Stimulated activated CD4-positive, alpha-beta T cell treated with anti-CD3 and anti-CD28 coated beads, TNF-alpha, amount 100 ng/mL, for 24 hours (primary cell): ENCODE data around the gene ARHGAP26.
"Not testable (repeated sequence)": the region's sequence is repeated elsewhere in the genome, so short reads cannot be mapped to it uniquely, and the experiment has no call there.

Experiments
- DNase-seq, 3 experiments: peaks; one replicate each; pipeline ENCODE4 v3.0.0-alpha.2; 2020; ENCODE audit warnings: low read depth in 3 of 3

ARHGAP26 gene

DNA sequence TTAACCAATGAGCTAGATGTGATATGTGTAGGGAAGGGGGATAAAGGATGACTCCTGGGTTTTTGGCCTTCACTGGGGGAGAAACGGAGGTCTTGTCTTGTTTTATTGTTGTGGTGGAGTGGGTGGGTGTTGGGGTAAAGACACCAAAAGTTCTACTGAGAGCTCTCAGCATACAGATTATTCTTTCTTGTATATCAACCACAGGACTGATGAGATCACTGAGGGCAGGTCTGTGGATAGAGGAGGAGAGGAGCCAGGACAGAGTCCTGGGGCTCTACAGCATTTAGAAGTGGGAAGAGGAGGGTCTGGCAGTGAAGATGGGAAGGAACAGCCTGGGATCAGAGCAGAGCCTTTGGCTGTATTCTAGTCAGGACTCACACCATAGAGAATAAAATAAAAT lies 310.8 kb downstream of the ARHGAP26 start:
- DNase-seq, result no peak

DNA sequence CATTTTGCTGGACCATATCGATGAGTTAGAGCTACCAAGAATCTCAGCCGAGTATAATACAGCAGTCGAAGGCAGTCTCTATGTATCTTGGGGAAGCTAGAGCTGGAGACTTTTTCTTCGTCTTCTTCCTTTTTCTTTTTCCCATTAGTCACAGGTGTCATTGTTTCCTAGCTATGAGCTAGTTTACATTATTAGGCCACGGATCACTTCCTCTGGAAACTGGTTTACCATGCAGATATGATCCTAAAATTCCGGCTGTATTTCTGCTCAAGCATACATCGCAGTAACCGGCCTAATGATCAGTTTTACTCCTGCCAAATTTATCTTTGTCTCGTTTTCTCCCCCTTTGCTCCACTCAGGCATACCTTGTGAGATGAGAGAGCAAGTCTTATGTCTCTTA lies 312.8 kb downstream of the ARHGAP26 start:
- no peak for DNase-seq

DNA sequence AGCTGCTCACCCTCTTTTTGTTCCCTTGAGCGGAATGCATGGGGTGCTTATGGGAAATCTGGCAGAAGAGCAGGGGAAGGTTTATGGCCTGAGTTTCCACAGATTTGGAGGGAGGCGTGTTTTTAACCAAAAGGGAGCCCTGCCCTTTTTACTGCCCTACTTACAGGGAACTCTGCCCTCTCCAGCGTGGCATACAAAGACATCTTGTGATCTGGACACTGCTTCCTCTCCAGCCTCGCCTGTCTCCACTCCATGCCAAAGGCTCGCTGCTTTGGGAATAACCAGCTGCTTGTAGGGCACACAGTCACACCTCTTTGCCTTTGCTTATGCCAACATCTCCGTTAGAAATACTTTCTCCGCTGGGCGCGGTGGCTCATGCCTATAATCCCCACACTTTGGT lies 314.2 kb downstream of the ARHGAP26 start:
- no peak for DNase-seq

DNA sequence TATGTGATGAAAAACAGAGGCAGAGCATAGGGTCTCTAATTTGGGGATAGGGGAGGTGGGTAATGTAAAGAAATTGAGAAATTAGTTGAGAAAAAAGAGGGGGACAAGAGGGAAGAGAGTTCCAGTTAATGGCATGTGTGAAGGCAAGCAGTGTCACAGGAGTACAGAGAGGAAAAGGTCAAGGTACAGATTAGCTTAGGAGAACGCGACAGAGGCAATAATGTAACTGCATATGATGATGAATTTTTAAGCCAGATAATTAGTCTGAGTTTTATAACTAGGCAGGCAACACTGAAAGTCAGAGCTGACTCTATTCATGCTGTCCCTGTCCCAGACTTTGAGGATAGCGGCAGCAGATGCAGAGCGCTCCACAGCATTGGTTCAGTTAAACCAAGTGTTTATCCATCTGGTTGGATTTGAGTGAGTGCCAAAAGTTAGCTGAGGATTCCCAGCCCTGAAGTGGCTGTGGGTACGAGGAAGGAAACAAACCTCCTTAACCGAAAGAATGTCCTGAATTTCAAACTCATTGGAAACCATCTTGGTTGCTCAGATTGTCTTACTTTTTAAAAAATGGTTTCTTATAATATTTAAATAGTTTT lies 315.2 kb downstream of the ARHGAP26 start:
- no peak for DNase-seq

DNA sequence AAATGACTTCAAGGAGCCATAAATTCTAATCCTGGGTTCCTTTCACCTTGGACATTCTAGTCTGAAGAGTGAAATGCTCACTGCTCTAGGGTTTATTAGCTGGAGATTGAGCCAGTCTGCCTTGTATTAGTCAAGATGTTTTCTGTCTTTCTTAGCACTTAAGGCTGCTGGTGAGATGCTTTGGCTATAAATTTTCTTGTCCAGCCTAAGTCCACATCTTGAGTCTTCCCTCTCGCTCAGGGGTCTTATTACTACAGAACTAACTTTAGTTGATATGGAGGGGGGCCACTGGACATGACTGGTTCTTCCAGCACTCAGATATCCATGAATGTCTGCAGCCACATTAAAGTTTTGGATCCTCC lies 316.4 kb downstream of the ARHGAP26 start:
- no peak for DNase-seq

DNA sequence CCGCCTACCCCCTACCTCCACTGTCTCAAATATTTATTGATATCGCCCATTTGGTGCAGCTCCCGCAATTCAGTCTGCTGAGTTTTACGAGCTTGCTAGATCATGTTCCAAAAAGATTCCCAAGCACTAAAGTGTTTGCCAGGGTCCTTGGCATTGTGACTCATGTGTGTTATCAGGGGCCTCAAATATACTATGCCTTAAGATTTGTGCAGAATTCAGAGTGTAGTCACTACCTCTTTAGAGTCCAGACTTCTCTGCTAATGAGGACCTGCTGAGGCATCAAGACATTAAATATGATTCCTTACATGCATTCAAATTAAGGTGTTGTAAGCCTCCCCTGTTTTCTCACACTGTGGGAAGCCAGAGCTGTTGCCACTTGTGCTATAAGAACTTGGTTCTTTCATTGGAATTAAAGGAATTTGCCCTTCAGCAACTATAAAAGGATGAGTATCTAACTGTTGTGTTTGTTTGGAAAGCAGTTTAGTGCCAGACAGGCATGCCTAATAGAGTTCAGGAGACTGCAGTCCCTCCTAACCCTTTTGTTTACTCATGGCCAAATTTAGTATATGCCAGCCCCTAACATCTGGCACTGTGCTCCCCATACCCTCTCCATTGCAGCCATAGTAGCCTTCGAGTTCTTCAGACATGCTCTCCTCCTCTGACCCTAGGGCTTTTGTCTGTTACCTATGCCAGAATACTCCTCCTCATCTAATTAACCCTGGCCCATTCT lies 316.9 kb downstream of the ARHGAP26 start:
- no peak for DNase-seq

DNA sequence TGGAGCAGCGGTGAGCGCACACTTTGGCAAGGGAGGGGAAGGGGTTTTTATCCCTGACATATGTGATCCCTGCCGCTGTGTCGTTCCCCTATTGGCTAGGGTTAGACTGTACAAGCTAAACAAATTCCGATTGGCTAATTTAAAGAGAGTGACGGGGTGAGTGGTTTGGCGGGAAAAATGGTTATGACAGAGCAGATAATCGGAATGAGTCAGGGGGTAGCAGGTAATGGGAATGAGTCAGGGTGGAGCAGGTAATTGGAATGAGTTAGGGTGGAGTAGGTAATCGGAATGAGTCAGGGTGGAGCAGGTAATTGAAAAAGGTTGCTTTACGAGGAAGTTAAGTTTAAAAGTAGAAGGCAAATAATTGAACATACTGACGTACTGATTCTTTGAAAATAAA lies 318.5 kb downstream of the ARHGAP26 start:
- not testable (repeated sequence) for DNase-seq

DNA sequence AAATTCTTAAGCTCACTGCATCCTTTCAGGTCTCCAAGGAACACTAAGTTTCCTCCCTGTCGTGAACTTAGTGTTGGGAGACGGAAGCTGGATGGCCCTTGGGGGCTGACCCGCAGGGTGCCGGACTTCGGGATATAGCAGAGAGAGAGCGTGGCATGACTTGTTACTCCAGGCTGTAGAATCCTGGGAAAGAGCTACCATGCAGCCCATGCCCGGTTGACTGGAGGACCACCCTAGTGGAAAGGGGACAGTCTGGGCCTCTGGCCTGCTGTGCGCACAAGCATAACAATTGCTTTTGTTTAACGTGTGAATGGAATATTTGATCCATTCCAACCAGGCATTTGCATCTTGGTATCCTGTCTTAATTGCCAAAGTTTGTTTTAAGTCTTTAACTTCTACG lies 319.9 kb downstream of the ARHGAP26 start:
- not testable (repeated sequence) for DNase-seq

DNA sequence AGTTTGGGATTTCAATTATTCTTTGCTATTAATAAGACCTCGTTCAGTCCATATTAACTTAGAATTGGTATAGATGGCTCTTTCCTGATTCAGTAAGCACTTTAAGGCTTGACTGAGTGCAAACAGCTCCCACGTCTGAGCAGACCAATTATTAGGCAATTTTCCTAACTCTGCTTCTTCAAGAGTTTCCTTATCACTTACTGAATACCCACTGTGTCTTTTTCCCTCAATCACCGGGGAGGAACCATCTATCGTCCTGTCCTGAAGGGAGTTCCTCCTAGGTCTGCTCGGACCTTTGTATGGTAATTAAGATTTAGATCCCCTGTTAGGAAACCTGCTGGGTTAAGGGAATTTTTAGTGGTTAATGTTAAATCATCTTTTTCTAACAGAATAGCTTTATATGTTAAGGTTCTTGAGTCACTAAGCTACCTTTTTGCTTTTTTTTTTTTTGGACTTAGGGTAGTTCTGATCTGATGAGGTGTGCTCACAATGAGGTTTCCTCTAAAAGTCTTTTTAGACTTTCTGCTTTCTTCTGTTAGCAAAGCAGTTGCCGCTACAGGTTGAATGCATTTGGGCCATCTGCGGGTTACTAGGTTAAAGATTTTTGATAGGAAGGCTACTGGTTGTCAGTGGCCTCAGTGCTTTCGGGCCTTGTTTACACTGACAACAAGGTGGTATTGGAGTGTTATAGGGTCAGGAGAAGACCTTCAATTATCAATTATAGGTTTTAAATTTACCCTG lies 322.7 kb downstream of the ARHGAP26 start:
- DNase-seq, result not testable (repeated sequence)

DNA sequence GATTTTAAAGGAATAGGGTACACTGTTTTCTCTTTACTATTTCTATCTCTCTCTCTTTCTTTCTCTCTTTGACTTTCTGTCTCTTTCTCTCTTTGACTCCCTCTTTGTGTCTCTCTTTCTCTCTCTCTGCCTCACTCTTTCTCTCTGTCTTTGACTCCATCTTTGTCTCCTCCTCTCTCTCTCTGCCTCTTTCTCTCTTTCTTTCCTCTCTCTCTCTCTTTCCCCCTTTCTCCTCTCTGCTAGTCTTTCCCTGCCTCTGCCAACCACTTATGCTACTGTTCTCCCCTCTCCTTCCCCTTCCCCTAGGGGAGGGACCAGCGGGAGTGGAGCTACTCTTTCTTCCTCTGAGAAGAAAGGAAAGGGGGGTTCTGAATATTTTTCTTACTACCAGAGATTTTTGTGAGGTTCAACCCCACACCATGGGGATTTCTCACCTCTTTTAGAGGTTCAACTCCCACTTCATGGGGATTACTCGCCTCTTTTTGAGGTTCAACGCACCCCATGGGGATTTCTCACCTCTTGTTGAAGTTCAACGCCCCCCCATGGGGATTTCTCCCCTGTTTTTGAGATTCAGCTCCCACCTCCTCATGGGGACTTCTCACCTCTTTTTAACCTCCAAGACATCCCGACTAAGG lies 323.4 kb downstream of the ARHGAP26 start:
- no peak for DNase-seq

DNA sequence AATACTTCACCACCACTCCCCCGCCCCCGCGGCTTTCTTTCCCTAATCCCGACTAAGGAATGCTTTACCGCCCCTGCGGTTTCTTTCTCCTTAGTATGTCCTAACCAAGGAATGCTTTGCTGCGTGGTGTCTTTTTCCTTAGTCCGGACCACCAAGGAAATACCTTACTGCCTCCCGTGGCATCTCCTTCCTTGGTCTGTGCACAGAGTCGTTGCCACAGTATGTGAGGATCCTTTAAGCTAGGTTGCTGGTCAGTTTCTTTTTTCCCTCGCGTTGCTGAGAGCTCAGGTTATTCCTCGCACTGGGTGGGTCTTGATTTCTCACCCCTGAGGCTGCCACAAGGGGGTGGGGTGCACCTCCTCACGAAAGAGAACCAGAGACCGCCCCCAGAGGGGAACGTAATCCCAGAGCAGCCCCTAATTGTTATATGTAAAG lies 323.9 kb downstream of the ARHGAP26 start:
- DNase-seq, result no peak

DNA sequence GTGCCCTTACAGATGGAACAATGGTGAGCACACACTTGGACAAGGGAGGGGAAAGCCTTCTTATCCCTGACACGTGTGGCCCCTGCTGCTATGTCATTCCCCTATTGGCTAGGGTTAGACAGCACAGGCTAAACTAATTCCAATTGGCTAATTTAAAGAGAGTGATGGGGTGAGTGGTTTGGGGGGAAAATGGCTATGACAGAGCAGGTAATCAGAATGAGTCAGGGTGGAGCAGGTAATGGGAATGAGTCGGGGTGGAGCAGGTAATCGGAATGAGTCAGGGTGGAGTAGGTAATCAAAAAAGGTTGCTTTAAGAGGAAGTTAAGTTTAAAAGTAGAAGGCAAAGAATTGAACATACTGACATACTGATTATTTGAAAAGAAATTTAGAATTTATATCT lies 324.4 kb downstream of the ARHGAP26 start:
- DNase-seq, result not testable (repeated sequence)

DNA sequence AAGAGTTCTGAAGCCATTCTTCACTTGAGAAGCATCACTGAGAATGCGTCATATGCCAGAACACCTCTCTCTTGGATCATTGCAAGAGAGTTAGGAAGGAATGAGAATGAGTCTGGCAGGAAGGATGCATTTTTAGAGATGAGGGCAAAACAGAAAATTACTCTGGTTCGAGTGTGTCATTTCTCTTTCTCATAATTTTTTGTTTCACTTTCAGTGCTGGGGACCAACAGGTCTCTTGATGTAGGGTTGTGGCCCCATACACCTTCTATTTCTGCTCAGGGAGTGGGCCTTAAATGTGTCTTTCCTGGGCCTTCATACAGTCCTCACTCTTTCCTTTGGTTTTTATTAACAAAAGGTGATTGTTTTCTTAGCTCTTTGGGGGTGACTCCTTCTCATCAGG lies 330.9 kb downstream of the ARHGAP26 start:
- DNase-seq, result no peak

DNA sequence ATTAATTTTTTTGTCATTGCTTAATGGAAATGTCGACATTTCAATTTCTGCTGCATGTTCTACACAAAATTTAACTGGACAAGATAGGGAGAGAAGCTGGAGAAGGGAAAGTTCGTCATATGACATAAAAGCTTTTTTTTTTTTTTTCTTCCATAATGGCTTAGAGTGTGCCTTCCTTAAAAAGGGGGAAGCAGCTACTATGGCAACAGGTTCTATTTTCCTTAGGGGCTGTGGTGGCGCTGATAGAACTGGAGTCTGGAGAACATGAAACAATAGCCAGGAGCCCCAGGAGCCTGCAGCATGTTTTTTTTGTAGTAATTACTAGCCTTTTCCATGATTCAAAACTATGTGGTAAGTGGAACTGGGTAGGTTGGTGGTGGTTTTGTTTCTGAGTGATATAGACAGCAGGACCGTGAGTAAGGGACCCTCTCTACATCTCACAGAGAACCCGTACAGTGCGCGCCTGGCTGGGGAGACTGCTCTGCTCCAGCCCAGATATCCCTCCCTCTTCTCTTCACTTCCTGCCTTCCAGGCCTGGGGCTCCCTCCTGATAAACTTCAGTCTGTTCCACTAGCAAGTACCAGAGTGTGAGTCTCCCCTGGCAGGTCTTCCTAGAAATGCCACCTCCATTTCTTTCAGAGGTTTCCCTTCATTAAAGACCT lies 331.7 kb downstream of the ARHGAP26 start:
- DNase-seq, result peak in 2 of 3 experiments; percentile 16 to 53

DNA sequence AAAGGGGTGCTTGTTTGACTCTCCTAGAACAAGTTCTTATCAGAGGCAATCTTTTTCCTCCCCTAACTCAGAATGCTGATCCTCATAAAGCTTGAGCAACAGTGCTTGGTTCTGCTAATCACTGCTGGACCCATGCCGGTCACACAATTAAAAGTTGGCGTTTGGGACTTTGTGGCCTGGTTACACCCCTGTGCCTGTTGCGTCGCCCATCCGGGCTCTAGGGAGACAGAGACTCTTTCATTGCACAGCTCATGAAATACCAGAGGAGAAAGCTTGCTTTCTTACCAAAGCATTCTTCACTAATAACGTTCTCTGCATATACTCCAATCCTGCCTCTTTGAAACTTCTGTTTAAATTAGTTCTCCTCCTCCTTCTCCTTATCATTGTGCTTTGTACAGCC lies 332.2 kb downstream of the ARHGAP26 start:
- DNase-seq, result no peak

DNA sequence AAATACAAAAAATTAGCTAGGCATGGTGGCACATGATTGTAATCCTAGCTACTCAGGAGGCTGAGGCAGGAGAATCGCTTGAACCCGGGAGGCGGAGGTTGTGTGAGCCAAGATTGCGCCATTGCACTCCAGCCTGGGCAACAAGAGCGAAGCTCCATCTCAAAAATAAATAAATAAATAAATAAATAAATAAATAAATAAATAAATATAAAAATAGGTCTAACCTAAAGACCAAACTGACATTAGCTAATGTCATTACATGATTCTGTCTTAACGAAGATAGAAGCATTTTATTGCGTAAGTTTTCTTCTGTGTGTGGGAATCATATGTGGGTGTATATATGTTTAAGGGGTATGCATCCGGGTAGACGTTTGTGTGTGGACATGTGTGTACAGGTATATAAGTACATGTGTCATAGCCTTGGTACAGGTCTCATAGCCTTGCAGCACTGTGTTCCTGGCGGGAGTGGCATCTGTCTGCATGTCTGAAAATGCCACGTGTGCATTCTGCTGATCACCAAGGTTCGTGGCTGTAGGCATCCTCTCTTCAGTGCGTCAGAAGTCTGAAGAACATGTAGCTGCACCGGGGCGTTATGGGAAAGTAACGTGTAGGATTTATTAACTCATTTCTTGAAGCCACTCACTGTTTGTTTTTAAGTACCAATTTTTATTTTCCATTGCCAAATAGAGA lies 335.2 kb downstream of the ARHGAP26 start:
- no peak for DNase-seq

DNA sequence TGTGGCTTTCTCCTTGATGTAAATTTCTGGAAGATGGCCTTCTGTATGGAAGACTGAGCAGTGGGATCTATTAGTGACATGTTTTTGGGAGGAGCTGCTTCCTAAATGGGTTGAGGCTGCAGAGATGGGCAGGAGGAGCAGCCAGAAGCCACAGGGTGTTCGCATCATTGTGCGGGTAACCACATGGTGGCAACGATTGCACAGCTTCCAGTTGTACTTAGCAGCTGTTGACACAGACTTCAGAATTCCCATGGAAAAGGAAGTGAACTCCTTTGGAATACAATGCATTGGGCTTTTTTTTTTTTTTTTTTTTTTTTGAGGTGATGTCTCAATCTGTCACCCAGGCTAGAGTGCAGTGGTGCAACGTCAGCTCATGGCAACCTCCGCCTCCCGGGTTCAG lies 336.0 kb downstream of the ARHGAP26 start:
- DNase-seq, result no peak

DNA sequence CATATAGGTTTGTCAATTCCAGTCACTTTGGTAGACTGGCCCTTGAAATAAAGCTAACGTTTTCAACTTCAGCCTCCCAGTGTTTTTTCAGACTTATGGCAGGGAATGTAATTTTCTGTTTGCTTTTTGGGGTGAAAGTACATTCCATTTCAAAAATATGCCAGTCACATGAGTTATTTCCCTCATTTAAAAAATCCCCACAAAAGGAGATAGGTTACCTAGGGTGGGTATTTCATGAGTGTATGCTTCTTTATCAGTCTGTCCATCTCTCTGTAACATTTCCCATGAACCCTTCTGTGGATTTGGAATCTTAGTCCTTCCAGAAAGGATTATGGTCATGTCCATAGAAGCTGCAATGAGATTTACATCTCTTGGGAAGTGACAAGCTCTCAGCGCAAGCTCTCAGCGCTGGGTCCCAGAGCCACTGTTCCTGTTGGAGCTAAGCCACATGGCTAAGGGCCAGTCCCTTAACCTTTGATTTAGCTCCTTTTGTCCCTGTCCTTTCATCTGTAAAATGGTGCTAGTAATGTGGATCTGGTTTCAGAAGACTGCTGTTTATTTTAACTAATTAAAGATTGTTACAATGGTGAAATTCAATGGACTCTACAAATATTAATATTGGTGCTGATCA lies 338.4 kb downstream of the ARHGAP26 start:
- no peak for DNase-seq

DNA sequence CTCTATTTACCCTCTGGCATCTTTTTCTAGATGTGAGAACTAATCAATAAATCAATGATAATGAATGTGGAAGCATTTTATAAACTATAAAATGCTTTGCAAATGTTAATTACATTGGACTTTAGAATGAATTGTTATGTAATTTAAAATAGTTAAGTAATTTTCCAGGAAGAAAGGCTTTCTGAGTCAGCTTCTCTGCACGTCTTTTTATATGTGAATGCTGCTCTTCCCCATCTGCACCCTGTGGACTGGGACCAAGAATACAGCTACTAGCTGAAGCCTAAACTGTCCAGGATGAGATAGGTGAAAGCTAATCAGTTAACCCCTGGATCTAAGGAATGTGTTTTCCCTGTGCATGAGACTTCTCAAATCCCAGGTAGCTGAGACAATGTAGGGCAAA lies 340.4 kb downstream of the ARHGAP26 start:
- DNase-seq, result no peak

DNA sequence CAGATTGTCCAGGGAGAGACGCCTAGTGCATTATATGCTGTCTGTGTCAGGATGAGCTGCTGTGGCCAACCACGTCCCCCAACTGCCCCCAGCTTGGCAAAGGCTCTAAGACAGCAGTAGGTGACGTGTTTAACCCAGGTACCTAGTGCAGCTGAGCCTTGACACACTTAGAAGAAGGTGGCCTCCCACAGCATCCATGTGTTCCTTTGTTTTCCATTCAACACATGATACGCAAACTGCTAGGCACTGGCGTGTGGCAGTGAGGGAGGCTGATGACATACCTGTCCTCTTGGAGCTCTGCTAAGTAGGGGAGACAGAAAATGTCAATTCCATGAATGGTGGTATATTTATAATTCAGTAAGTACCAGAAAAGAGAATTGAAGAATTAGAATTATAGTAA lies 341.6 kb downstream of the ARHGAP26 start:
- DNase-seq, result no peak

DNA sequence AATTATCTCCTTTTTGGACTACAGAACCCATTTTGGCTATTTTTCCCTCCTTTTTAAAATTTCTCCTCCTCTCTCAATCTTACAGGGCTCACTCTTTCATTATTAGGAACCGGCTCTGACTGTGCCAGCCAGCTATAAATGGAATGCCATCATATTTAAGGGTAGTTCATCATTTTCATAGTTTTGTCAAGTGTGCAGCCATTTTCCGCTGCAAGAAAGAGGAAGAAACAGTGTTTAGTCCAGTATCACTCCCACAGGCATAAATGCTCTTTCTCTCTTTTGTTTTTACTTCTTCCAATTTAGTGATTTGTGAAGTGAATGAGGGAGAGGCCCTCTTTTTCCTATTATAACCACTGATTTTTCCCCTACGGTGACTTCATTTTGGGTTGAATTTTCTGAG lies 343.3 kb downstream of the ARHGAP26 start:
- DNase-seq, result no peak
